ENCODE results near the gene VWA3B. TPM values are rescaled to one million over a fixed set of nuclear protein-coding genes. Genes with fewer than 3 reads are reported as not detected.
"Not testable (repeated sequence)": the region's sequence is repeated elsewhere in the genome, so short reads cannot be mapped to it uniquely, and the experiment has no call there.

The VWA3B gene
- polyA plus RNA-seq (ENCODE audit: insufficient read depth in 1 of 5, insufficient read length in 5 of 5, low replicate concordance in 1 of 5): 1 to 10 TPM; 1.9 to 8.0 (median 5.0) TPM
- long read RNA-seq, donor 1, full-length matches to known transcripts: 1 of 1 reads
- long read RNA-seq, donor 1, partial matches to known transcripts: 0 of 1 reads
- long read RNA-seq, donor 1, other reads (novel, unspliced or antisense): 0 of 1 reads
- long read RNA-seq, donor 2: 0 reads
- long read RNA-seq, donor 3: 0 reads
- long read RNA-seq, donor 4: 0 reads
- long read RNA-seq, donor 5: 0 reads
- long read RNA-seq, donor 6, full-length matches to known transcripts: 1 of 1 reads
- long read RNA-seq, donor 6, partial matches to known transcripts: 0 of 1 reads
- long read RNA-seq, donor 6, other reads (novel, unspliced or antisense): 0 of 1 reads
- long read RNA-seq, donor 7: 0 reads
- long read RNA-seq, donor 8: 0 reads

GRCh38 chr2:98086491-98087446, at the start of gene VWA3B:
TSS of gene VWA3B (plus strand) at chr2:98087167. CDS start at chr2:98093093, 5,926 bp downstream.
- DNase-seq: peak; percentile 49 to 67

GRCh38 chr2:98037206-98037605, 49.8 kb upstream of the VWA3B start:
- no peak for DNase-seq

- DNase-seq: no peak
These were observed 49.2 kb upstream of the VWA3B start for GRCh38 chr2:98037666-98038336.

- no peak for DNase-seq
These were observed 47.7 kb upstream of the VWA3B start for GRCh38 chr2:98039085-98039756.

GRCh38 chr2:98040331-98040939, 46.5 kb upstream of the VWA3B start:
- no peak for DNase-seq

GRCh38 chr2:98043101-98043500, 43.9 kb upstream of the VWA3B start:
- DNase-seq: no peak

GRCh38 chr2:98044730-98045129, 42.2 kb upstream of the VWA3B start:
- DNase-seq: not testable (repeated sequence)

GRCh38 chr2:98050070-98050469, 36.9 kb upstream of the VWA3B start:
- DNase-seq: no peak

GRCh38 chr2:98058191-98058975, 28.6 kb upstream of the VWA3B start:
- no peak for DNase-seq

- DNase-seq: no peak
These were observed 26.7 kb upstream of the VWA3B start for GRCh38 chr2:98060277-98060676.

GRCh38 chr2:98063291-98063854, 23.6 kb upstream of the VWA3B start:
- DNase-seq: no peak

- DNase-seq: no peak
These were observed 21.2 kb upstream of the VWA3B start for GRCh38 chr2:98065808-98066207.

GRCh38 chr2:98067160-98067559, 19.8 kb upstream of the VWA3B start:
- DNase-seq: no peak

GRCh38 chr2:98070081-98070480, 16.9 kb upstream of the VWA3B start:
- DNase-seq: no peak

- no peak for DNase-seq
These were observed 14.5 kb upstream of the VWA3B start for GRCh38 chr2:98072442-98072841.

- no peak for DNase-seq
These were observed 8.3 kb upstream of the VWA3B start for GRCh38 chr2:98078701-98079100.

- no peak for DNase-seq
These were observed 2.7 kb upstream of the VWA3B start for GRCh38 chr2:98084151-98084868.

- DNase-seq: no peak
These were observed 2.1 kb upstream of the VWA3B start for GRCh38 chr2:98084869-98085238.

GRCh38 chr2:98085649-98086048, 1.3 kb upstream of the VWA3B start:
- no peak for DNase-seq
